ENCODE data around the gene MYL6. TPM values are rescaled to one million over a fixed set of nuclear protein-coding genes. Genes with fewer than 3 reads are reported as not detected.
A peak's percentile ranks its signal among the peaks of the same experiment; 100 is the strongest.

Gene MYL6
- total RNA-seq, 1 experiment from 2014 or later = 932 TPM

DNA sequence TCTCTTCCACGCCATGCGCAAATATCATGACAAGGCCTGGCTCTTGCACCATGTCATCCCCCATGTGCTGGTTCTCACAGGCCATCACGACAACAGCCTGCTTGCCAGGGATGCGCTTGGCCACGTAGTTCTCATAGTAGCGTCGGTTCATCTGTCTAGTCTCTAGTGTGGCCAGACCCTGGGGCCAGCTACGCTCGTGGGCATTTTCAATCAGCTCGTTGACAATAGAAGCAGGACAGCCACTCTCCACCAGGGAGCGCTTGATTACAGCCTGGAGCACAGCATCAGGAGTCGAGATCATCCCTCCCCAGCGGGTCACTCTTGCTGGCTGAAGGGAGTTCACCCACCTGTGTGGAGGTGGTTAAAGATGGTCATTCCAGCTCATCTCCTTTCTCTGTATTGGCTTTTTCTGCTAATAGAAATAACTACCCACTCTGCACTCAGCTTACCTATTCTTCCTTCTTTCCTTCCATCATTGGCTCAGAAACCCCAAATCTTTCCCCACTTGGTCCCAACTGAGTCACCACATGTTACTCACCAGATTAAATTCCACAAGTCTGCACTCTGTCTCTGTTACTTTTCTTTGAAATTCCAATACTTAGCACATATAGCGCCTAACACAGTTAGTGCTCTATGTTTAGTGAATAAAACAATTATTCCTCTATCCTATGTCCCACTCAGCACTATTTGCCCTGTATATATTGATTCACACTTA, 48.5 kb downstream of the MYL6 start (continued):
- TF ChIP-seq, protein P1, sequence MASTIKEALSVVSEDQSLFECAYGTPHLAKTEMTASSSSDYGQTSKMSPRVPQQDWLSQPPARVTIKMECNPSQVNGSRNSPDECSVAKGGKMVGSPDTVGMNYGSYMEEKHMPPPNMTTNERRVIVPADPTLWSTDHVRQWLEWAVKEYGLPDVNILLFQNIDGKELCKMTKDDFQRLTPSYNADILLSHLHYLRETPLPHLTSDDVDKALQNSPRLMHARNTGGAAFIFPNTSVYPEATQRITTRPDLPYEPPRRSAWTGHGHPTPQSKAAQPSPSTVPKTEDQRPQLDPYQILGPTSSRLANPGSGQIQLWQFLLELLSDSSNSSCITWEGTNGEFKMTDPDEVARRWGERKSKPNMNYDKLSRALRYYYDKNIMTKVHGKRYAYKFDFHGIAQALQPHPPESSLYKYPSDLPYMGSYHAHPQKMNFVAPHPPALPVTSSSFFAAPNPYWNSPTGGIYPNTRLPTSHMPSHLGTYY (CRISPR knock-in tag; IDR thresholded peaks at IDR 0.05) = no peak
- TF ChIP-seq, protein P2, sequence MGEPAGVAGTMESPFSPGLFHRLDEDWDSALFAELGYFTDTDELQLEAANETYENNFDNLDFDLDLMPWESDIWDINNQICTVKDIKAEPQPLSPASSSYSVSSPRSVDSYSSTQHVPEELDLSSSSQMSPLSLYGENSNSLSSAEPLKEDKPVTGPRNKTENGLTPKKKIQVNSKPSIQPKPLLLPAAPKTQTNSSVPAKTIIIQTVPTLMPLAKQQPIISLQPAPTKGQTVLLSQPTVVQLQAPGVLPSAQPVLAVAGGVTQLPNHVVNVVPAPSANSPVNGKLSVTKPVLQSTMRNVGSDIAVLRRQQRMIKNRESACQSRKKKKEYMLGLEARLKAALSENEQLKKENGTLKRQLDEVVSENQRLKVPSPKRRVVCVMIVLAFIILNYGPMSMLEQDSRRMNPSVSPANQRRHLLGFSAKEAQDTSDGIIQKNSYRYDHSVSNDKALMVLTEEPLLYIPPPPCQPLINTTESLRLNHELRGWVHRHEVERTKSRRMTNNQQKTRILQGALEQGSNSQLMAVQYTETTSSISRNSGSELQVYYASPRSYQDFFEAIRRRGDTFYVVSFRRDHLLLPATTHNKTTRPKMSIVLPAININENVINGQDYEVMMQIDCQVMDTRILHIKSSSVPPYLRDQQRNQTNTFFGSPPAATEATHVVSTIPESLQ (CRISPR knock-in tag; IDR thresholded peaks at IDR 0.05) = no peak
- TF ChIP-seq GTF2I (CRISPR knock-in tag; conservative IDR thresholded peaks at IDR 0.05) (no peak), TP53 (CRISPR knock-in tag; IDR thresholded peaks at IDR 0.05) (no peak), JAZF1 (CRISPR knock-in tag; IDR thresholded peaks at IDR 0.05) (no peak), ZNF263 (CRISPR knock-in tag; IDR thresholded peaks at IDR 0.05; ENCODE audit: low read depth) (0 out of 2 replicates have a peak, but pooled peaks have one; percentile 21), NFATC4 (CRISPR knock-in tag; IDR thresholded peaks at IDR 0.05) (no peak)
- TF ChIP-seq, protein P3, sequence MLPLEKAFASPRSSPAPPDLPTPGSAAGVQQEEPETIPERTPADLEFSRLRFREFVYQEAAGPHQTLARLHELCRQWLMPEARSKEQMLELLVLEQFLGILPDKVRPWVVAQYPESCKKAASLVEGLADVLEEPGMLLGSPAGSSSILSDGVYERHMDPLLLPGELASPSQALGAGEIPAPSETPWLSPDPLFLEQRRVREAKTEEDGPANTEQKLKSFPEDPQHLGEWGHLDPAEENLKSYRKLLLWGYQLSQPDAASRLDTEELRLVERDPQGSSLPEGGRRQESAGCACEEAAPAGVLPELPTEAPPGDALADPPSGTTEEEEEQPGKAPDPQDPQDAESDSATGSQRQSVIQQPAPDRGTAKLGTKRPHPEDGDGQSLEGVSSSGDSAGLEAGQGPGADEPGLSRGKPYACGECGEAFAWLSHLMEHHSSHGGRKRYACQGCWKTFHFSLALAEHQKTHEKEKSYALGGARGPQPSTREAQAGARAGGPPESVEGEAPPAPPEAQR (CRISPR knock-in tag; IDR thresholded peaks at IDR 0.05) = no peak

DNA sequence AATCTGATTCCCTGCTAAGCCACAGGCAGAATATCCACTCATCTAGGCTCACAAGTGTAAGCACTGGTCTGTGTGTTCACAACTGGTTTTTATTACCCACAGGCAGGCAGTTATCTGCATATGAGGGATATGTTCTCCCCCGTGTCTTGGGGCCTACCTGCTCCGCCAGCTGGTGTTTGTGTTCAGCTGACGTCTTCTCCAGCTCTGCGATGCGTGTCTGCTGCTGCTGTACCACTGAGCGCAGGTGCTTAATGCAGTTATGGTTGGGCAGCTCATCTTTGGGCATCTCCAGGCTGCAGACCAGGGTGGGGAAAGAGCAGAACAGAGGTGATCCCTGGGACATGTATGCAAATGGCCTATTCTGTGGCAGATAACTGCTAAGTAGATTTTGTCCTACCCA, 49.8 kb downstream of the MYL6 start:
- ATAC-seq = no peak
- Mint-ChIP-seq H3K4me1 (no peaks in the 10 kb centered on the region), H3K36me3 (peaks cover 72% of the 10 kb centered on the region), H3K9me3 (no peaks in the 10 kb centered on the region), H3K4me3 (no peak overlapping the region), H3K27ac (no peak overlapping the region), H3K27me3 (ENCODE audit: low read depth) (no peaks in the 10 kb centered on the region)
- TF ChIP-seq ZNF219 (CRISPR knock-in tag; IDR thresholded peaks at IDR 0.05; ENCODE audit: borderline replicate concordance) = no peak
- TF ChIP-seq, protein P4, sequence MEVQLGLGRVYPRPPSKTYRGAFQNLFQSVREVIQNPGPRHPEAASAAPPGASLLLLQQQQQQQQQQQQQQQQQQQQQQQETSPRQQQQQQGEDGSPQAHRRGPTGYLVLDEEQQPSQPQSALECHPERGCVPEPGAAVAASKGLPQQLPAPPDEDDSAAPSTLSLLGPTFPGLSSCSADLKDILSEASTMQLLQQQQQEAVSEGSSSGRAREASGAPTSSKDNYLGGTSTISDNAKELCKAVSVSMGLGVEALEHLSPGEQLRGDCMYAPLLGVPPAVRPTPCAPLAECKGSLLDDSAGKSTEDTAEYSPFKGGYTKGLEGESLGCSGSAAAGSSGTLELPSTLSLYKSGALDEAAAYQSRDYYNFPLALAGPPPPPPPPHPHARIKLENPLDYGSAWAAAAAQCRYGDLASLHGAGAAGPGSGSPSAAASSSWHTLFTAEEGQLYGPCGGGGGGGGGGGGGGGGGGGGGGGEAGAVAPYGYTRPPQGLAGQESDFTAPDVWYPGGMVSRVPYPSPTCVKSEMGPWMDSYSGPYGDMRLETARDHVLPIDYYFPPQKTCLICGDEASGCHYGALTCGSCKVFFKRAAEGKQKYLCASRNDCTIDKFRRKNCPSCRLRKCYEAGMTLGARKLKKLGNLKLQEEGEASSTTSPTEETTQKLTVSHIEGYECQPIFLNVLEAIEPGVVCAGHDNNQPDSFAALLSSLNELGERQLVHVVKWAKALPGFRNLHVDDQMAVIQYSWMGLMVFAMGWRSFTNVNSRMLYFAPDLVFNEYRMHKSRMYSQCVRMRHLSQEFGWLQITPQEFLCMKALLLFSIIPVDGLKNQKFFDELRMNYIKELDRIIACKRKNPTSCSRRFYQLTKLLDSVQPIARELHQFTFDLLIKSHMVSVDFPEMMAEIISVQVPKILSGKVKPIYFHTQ (CRISPR knock-in tag; IDR thresholded peaks at IDR 0.05) = no peak
- TF ChIP-seq GTF2I (CRISPR knock-in tag; conservative IDR thresholded peaks at IDR 0.05) = no peak
- TF ChIP-seq FOXJ3 (CRISPR knock-in tag; IDR thresholded peaks at IDR 0.05; ENCODE audit: borderline replicate concordance) = no peak
- TF ChIP-seq NR3C1 (CRISPR knock-in tag; conservative IDR thresholded peaks at IDR 0.05; ENCODE audit: low read depth) = no peak
- no peak for TF ChIP-seq TEAD1 (CRISPR knock-in tag; IDR thresholded peaks at IDR 0.05)
- no peak for TF ChIP-seq MYBL2 (CRISPR knock-in tag; IDR thresholded peaks at IDR 0.05)
- TF ChIP-seq, protein P5, sequence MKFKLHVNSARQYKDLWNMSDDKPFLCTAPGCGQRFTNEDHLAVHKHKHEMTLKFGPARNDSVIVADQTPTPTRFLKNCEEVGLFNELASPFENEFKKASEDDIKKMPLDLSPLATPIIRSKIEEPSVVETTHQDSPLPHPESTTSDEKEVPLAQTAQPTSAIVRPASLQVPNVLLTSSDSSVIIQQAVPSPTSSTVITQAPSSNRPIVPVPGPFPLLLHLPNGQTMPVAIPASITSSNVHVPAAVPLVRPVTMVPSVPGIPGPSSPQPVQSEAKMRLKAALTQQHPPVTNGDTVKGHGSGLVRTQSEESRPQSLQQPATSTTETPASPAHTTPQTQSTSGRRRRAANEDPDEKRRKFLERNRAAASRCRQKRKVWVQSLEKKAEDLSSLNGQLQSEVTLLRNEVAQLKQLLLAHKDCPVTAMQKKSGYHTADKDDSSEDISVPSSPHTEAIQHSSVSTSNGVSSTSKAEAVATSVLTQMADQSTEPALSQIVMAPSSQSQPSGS (CRISPR knock-in tag; IDR thresholded peaks at IDR 0.05; ENCODE audit: borderline replicate concordance, low read depth) = no peak
- TF ChIP-seq, protein P6, sequence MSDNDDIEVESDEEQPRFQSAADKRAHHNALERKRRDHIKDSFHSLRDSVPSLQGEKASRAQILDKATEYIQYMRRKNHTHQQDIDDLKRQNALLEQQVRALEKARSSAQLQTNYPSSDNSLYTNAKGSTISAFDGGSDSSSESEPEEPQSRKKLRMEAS (CRISPR knock-in tag; IDR thresholded peaks at IDR 0.05) = no peak
- TF ChIP-seq, protein P7, sequence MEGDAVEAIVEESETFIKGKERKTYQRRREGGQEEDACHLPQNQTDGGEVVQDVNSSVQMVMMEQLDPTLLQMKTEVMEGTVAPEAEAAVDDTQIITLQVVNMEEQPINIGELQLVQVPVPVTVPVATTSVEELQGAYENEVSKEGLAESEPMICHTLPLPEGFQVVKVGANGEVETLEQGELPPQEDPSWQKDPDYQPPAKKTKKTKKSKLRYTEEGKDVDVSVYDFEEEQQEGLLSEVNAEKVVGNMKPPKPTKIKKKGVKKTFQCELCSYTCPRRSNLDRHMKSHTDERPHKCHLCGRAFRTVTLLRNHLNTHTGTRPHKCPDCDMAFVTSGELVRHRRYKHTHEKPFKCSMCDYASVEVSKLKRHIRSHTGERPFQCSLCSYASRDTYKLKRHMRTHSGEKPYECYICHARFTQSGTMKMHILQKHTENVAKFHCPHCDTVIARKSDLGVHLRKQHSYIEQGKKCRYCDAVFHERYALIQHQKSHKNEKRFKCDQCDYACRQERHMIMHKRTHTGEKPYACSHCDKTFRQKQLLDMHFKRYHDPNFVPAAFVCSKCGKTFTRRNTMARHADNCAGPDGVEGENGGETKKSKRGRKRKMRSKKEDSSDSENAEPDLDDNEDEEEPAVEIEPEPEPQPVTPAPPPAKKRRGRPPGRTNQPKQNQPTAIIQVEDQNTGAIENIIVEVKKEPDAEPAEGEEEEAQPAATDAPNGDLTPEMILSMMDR (IDR thresholded peaks at IDR 0.05) = no peak
- TF ChIP-seq ZNF671 (CRISPR knock-in tag; IDR thresholded peaks at IDR 0.05) = no peak
- no peak for TF ChIP-seq ZNF138 (CRISPR knock-in tag; conservative IDR thresholded peaks at IDR 0.05)
- TF ChIP-seq, protein P8, sequence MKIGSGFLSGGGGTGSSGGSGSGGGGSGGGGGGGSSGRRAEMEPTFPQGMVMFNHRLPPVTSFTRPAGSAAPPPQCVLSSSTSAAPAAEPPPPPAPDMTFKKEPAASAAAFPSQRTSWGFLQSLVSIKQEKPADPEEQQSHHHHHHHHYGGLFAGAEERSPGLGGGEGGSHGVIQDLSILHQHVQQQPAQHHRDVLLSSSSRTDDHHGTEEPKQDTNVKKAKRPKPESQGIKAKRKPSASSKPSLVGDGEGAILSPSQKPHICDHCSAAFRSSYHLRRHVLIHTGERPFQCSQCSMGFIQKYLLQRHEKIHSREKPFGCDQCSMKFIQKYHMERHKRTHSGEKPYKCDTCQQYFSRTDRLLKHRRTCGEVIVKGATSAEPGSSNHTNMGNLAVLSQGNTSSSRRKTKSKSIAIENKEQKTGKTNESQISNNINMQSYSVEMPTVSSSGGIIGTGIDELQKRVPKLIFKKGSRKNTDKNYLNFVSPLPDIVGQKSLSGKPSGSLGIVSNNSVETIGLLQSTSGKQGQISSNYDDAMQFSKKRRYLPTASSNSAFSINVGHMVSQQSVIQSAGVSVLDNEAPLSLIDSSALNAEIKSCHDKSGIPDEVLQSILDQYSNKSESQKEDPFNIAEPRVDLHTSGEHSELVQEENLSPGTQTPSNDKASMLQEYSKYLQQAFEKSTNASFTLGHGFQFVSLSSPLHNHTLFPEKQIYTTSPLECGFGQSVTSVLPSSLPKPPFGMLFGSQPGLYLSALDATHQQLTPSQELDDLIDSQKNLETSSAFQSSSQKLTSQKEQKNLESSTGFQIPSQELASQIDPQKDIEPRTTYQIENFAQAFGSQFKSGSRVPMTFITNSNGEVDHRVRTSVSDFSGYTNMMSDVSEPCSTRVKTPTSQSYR (CRISPR knock-in tag; IDR thresholded peaks at IDR 0.05) = no peak
- TF ChIP-seq RELA (CRISPR knock-in tag; IDR thresholded peaks at IDR 0.05; ENCODE audit: borderline replicate concordance) = no peak
- no peak for TF ChIP-seq GABPB1 (CRISPR knock-in tag; IDR thresholded peaks at IDR 0.05)
- CTCF ChIA-PET = interaction anchor here (0.6 to 6.2 kb wide), 5 partner anchors 14 to 388 kb away, joined by 3 to 102 read pairs (median 32); partner anchors contain the start of genes ANKRD52, RNF41 and SMARCC2
- DNase-seq (ENCODE audit: low spot score) = no peak
- POLR2A ChIA-PET = no interaction called here
